ENCODE measurements around the gene RIPK3.

The RIPK3 gene

GRCh38 chr14:24304019-24304387 lies 35.8 kb downstream of the RIPK3 start:
- no peak for DNase-seq (ENCODE audit: low read depth)

DNA sequence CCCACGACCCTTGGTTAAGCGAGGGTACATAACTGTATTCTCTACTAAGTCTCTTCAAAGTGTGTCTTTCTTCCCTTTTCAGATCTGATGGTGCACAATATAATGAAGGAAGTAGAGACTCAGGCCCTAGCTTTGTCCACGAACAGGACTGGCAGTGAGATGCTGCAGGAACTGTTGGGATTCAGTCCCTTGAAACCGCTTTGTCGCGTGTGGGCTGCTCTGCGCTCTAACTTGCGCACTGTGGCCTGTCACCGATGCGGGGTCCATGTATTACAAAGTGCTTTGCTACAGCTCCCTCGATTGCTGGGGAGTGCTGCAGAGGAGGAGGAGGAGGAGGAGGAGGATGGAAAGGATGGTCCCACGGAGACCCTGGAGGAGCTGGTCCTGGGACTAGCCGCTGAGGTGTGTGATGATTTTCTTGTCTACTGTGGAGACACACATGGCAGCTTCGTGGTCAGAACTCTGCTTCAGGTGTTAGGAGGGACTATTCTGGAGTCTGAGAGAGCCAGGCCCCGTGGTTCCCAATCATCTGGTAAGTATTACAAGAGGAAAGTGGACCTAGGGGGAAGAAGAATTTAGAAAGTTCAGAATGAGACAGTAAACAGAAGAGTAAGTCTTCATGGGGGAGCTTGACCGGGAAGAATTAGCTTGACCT lies 39.3 kb downstream of the RIPK3 start:
- no peak for DNase-seq (ENCODE audit: low read depth)

DNA sequence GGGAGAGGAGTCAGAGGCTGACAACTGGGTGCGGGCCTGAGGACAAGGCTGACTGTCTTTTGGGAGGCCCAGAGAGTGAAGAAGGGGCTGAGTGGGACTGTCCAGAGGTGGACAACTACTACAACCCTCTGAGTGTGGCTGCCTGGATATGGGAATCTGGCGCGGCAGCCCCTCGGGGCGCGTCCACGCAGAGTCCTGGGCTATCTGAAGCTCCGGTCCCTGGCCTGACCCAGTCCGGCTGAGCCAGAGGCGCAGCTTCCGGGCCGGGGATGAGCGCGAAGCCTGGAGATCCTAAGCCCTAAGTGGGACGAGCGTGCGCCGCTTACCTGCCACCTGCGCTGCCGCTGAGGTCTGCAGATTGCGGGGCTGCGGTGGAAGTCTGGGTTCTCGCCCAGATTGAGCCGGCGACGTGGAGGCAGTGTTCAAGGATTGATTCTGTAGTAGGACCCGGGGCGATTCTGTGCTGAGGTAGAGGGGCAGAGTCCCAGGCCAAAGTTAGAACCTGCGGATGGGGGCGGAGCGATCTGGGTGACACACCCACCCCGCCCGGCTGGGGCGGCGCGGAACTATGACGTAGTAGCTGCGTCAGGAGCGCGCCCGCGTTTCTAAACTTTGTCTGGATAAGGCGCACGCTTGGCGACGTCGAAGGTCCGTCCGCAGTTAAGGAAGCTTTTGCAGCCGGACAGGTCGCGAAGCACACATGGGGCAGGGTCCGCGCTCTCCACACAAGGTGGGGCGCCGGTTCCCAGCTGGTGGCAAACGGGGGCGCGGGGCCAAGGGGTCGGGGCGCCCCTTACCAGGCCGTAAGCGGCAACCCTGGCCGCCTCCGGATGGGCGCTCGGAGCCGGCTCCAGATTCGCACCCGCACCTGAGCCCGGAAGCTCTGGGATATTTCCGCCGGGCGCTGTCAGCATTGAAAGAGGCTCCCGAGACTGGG lies 40.3 kb downstream of the RIPK3 start, which contains the start of the genes DHRS1 and NOP9:
DHRS1 (minus strand) TSS at position 526 of the 937 bp plus-strand sequence. CDS start 674 bp downstream, outside the sequence.
NOP9 (plus strand) TSS at position 596 of the 937 bp plus-strand sequence; CDS start at position 701, 105 bp downstream.
- DNase-seq (ENCODE audit: low read depth) = peak; percentile 90

DNA sequence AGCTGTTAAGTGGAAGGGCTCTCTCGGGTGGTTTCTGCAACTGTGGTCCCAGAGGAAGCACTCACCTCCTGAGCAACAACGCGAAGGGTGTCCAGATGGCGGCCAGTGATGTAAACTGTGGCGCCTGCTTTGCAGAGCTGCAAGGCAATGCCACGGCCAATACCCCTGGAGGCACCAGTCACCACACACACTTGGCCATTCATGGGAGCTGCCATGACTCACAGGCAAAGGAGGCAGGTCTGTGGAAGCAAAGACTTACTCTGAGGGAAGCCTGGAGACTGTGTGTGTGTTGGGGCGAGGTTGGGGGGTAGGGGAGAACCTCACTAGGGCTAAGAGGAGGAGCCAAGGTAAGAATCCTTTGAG lies 40.9 kb downstream of the RIPK3 start:
- no peak for DNase-seq (ENCODE audit: low read depth)

DNA sequence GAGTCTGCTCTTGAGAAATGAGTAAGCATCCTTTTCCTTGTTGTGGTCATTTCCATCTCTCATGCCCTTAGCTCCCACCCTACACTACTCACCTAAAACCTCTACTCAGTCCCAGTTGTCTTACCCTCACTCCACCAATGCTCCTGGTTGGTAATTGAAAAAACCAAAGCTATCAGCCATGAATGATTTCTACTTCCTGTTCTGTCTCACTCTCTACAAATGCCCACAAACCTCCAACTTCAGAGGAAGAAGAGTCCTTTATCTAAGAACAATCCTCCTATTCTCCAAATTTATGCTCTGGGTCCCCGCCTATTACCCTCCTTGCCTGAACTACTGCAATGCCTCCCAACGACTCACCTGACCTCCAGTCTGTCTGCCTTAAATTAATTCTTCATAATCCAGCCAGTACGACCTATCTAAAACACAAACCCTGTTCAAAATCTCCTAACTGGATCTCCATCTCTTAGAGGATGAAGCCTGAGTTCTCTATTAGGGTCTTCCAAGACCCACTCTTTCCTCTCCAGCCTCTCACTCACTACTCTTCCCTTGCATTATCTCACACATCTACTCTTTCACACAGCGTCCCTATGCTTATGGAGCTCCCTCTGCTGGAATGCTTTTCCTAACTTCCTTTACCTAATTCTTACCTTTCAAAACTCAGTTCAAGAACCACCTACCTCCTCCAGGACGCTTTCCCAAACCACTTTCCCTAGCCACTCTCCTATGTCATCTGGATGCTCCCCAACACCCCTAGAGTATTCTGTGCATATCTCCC lies 42.4 kb downstream of the RIPK3 start:
- no peak for DNase-seq (ENCODE audit: low read depth)

DNA sequence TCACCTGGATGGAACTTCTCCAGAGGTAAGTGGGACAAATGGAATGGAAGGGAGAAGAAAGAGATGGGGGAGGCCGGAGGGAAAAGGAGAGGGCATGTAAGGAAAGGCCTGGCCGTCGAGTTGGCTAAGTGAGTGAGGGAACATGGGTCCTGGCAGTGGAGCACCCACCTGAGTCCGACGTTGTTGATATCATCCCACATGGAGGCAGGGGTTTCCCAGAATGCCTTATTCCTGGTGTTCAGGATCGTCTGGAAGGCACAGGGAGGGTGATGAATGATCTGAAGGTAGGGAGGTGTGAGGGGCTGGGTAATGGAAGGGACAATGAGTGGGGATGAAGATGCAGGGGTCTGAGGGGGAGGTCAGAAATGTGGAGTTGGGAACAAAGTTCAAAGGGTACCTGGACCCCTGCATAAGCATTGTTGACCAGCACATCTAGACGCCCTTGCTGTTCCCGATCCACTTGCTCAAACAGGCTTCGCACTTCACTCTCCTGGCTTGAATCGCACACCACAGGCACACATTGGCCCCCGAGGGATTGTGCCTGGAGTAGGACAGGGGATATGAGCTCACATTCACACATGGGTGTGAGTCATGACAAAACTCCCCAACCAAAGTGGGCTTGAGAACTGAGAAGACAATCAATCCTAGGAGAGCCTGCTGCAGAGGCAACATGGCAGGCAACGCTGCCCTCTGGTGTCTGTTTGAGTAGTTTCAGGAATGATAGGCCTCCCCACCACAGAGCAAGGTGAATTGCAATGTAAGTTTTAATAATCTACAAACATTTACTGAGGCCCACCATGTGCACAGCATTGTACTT lies 43.2 kb downstream of the RIPK3 start:
- DNase-seq (ENCODE audit: low read depth) = peak; percentile 65

DNA sequence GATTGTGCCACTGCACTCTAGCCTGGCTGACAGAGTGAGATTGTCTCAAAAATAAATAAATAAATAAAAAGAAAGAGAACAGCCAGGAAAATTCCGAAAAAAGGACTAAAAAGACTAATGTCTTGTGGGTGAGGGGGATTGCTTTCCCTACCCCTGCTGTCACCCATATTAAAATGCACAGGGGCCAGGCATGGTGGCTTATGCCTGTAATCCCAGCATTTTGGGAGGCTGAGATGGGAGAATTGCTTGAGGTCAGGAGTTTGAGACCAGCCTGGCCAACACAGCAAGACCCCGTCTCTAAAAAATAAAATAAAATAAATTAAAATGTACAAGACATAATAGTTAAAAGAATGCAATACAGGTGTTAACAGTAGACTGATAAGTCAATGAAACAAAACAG lies 46.3 kb downstream of the RIPK3 start:
- DNase-seq (ENCODE audit: low read depth) = no peak

DNA sequence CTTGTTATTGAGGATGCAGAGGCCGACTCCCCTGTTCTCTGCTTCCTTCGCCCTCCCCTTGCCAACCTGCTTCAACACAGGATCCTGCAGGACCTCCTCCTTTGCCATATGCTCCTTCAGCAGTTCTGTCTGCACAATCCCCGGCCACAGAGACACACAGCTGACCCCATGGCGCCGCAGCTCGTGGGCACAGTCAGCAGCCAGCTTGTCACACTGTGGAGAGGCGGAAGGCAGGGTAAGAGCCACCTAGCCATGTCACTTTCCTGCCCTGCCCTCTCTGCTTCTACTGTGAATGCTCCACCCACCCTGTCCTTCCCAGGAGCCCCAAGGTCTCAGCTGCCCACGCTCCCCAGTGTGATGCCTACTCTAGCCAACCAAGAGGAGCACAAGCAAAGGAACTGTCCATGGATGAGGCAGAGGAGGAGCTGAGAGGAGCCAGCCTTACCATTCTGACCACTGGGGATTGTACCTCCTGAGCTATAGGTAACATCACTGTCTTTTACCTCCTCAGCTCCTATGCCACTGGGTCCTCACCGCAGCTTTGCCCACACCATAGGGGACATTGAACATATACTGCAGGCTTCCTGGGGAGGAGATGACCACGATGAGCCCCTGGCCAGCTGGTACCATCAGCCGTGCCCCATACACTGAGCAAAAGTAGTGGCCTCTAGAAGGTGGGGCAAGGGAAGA lies 47.5 kb downstream of the RIPK3 start:
- no peak for DNase-seq (ENCODE audit: low read depth)

DNA sequence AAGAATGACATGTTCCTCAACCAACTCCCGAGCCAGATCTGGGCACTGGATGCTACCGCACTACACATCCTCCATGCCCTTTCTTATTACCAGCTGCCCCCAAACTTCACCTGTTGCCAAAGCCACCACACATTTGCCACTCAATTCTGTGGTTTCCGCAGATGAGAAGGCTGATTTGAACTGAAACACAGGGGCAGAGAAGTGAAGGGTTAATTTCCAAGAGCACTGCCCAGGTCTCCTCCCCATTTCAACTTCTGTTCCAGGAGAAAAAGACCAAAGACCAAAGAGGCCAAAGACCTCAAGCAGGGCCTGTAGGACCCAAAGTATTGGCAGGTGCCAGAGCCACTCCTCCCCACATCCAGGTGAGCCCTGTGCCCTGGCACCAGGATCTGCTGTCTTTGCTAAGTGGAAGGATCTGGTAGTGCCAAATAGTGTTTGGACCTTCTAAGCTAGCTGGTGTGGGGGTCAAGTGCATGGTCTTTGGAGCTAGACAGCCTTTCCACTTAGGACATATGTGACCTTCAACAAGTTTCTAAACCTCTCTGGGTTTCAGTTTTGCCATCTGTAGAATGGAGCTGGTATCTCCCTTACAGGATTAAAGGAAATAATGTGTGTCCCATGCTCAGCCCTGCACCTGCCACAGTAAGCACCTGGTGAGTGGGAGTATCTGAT lies 48.2 kb downstream of the RIPK3 start:
- DNase-seq (ENCODE audit: low read depth) = no peak

DNA sequence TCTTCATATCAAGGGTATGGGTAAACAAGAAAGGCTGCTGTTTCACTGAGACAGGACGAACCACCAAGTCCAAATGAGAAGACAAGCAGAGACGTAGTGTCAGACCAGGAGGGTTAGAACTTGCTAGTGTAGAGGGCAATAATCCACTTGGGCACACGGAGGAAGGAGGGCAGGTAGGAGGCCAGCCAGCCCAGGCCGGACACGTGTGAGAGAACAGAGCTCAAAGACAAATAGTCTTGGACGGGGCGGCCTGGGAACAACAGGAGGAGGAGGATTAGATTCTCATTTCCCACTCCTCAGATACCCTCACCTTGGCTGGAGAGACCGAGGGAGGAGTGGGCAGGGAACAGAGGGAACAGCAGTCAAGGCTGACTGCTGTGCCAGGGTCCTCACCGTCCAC lies 49.0 kb downstream of the RIPK3 start:
- no peak for DNase-seq (ENCODE audit: low read depth)

GRCh38 chr14:24289649-24290280 lies 50.0 kb downstream of the RIPK3 start:
- DNase-seq (ENCODE audit: low read depth) = no peak

- no peak for DNase-seq (ENCODE audit: low read depth)
Measured at GRCh38 chr14:24286996-24287395, 52.8 kb downstream of the RIPK3 start.

Measured in T follicular helper cell (primary cell).